GM19468 (cell line): Measurements from ENCODE around the gene RGS13.

ENCODE experiments used
- ATAC-seq: cut with Tn5 transposase; IDR thresholded peaks from one replicate; pipeline ENCODE4 v1.9.1; 2021; ENCODE audit warnings: mild to moderate bottlenecking, moderate library complexity, moderate number of reproducible peaks; ENCODE audit not compliant: unreplicated experiment; ENCODE audit errors: extremely low read depth

RGS13 gene

GRCh38 chr1:192635939-192636338 is at the start of gene RGS13:
RGS13 (plus strand) TSS chr1:192636147; CDS start chr1:192644335, 8,188 bp downstream.
- ATAC-seq = no peak

GRCh38 chr1:192587386-192588266 is 48.3 kb upstream of the RGS13 start:
- ATAC-seq = no peak

- ATAC-seq = no peak
Measured at GRCh38 chr1:192588546-192588945, 47.4 kb upstream of the RGS13 start.

- no peak for ATAC-seq
Measured at GRCh38 chr1:192589813-192590212, 46.1 kb upstream of the RGS13 start.

- ATAC-seq = no peak
Measured at GRCh38 chr1:192592517-192592916, 43.4 kb upstream of the RGS13 start.

GRCh38 chr1:192592981-192593708 is 42.8 kb upstream of the RGS13 start:
- no peak for ATAC-seq

- ATAC-seq = no peak
Measured at GRCh38 chr1:192595299-192595698, 40.6 kb upstream of the RGS13 start.

- ATAC-seq = no peak
Measured at GRCh38 chr1:192598589-192598988, 37.4 kb upstream of the RGS13 start.

- ATAC-seq = no peak
Measured at GRCh38 chr1:192600275-192600674, 35.7 kb upstream of the RGS13 start.

GRCh38 chr1:192601143-192601542 is 34.8 kb upstream of the RGS13 start:
- ATAC-seq = no peak

GRCh38 chr1:192601567-192601966 is 34.4 kb upstream of the RGS13 start:
- ATAC-seq = no peak

GRCh38 chr1:192602757-192603156 is 33.2 kb upstream of the RGS13 start:
- no peak for ATAC-seq

GRCh38 chr1:192603218-192603787 is 32.6 kb upstream of the RGS13 start:
- no peak for ATAC-seq

- peak; percentile 19 for ATAC-seq
Measured at GRCh38 chr1:192604979-192605620, 30.8 kb upstream of the RGS13 start.

- ATAC-seq = no peak
Measured at GRCh38 chr1:192608671-192609070, 27.3 kb upstream of the RGS13 start.

GRCh38 chr1:192609110-192610079 is 26.6 kb upstream of the RGS13 start:
- ATAC-seq = peak; percentile 99

- no peak for ATAC-seq
Measured at GRCh38 chr1:192610112-192610889, 25.6 kb upstream of the RGS13 start.

GRCh38 chr1:192615055-192615454 is 20.9 kb upstream of the RGS13 start:
- ATAC-seq = no peak
